Activated naive CD4-positive, alpha-beta T cell treated with anti-CD3 and anti-CD28 coated beads for 36 hours (primary cell): Measurements from ENCODE around the gene SARS1. TPM values are rescaled to one million over a fixed set of nuclear protein-coding genes. Genes with fewer than 3 reads are reported as not detected.
A peak's percentile ranks its signal among the peaks of the same experiment; 100 is the strongest.

Experiments used
- CTCF ChIA-PET: fragments of 350-600 bp; sonication (Branson Sonifier 250); formaldehyde crosslinking; loops from one replicate; lab custom pipeline; 2021; ENCODE audit warnings: antibody characterized with exemption; lab: Charles Lee
- DNase-seq: peaks from one replicate; pipeline ENCODE4 v3.0.0-alpha.2; 2020
- H3K27ac Mint-ChIP-seq: one replicate; pipeline ENCODE4 v1.8.0; 2021; ENCODE audit warnings: mild to moderate bottlenecking, mixed read lengths
- H3K27me3 Mint-ChIP-seq: one replicate; pipeline ENCODE4 v1.8.0; 2021; ENCODE audit warnings: low read depth, mixed read lengths
- H3K36me3 Mint-ChIP-seq: one replicate; pipeline ENCODE4 v1.8.0; 2021; ENCODE audit warnings: low read depth, mixed read lengths
- H3K4me1 Mint-ChIP-seq: one replicate; pipeline ENCODE4 v1.8.0; 2021; ENCODE audit warnings: low read depth, mixed read lengths
- H3K4me3 Mint-ChIP-seq: one replicate; pipeline ENCODE4 v1.8.0; 2021; ENCODE audit warnings: mild to moderate bottlenecking, moderate library complexity, mixed read lengths
- H3K9me3 Mint-ChIP-seq: one replicate; pipeline ENCODE4 v1.8.0; 2021; ENCODE audit warnings: mixed read lengths
- intact Hi-C: fragments of 100-400 bp; cut with micrococcal nuclease; formaldehyde crosslinking; loops from one replicate; pipeline ENCODE4 v1.15.1; 2023
- total RNA-seq, 2 experiments: library from RNA; stranded (reverse); gene quantifications; one replicate each; pipeline ENCODE4 v1.2.3, GENCODE V29; 2021

Gene SARS1
- total RNA-seq, 2 experiments from 2014 or later: 363 TPM

- no peaks in the 10 kb centered on the region for H3K9me3 Mint-ChIP-seq
- no peak for DNase-seq
- peaks cover 4% of the 10 kb centered on the region for H3K4me1 Mint-ChIP-seq
- H3K27me3 Mint-ChIP-seq: no peaks in the 10 kb centered on the region
- H3K36me3 Mint-ChIP-seq: no peaks in the 10 kb centered on the region
- CTCF ChIA-PET: interaction anchor here (0.9 to 2.2 kb wide), 6 partner anchors 8 to 285 kb away, joined by 3 to 5 read pairs (median 3); no protein-coding TSS in a partner anchor
- intact Hi-C loops: loop anchor here (2.0 to 10.0 kb wide), 2 partner anchors 33 to 237 kb away; partner anchors contain the start of gene ATXN7L2
- no peak overlapping the region for H3K27ac Mint-ChIP-seq
- H3K4me3 Mint-ChIP-seq: no peak overlapping the region
Measured at GRCh38 chr1:109247401-109248365, 34.0 kb downstream of the SARS1 start.

- H3K27me3 Mint-ChIP-seq: no peaks in the 10 kb centered on the region
- DNase-seq: no peak
- H3K36me3 Mint-ChIP-seq: no peaks in the 10 kb centered on the region
- H3K4me3 Mint-ChIP-seq: no peak overlapping the region
- no peaks in the 10 kb centered on the region for H3K9me3 Mint-ChIP-seq
- CTCF ChIA-PET: interaction anchor here (0.8 to 1.5 kb wide), 2 partner anchors 9 to 12 kb away, joined by 3 read pairs; no protein-coding TSS in a partner anchor
- intact Hi-C loops: loop anchor here (2.0 to 10.0 kb wide), 2 partner anchors 34 to 236 kb away; partner anchors contain the start of gene ATXN7L2
- no peak overlapping the region for H3K27ac Mint-ChIP-seq
- H3K4me1 Mint-ChIP-seq: peaks cover 3% of the 10 kb centered on the region
Measured at GRCh38 chr1:109248444-109248796, 34.7 kb downstream of the SARS1 start.

GRCh38 chr1:109248797-109249629, 35.3 kb downstream of the SARS1 start, which contains the start of gene CELSR2:
CELSR2 (plus strand) TSS chr1:109249539; CDS start chr1:109250080, 541 bp downstream.
- Mint-ChIP-seq H3K36me3 (no peaks in the 10 kb centered on the region), H3K4me1 (peaks cover 3% of the 10 kb centered on the region), H3K9me3 (no peaks in the 10 kb centered on the region), H3K4me3 (peak within 1 kb of the TSS; percentile 49), H3K27me3 (no peaks in the 10 kb centered on the region), H3K27ac (no peak within 1 kb of the TSS)
- intact Hi-C loops: loop anchor here (1.0 to 10.0 kb wide), 4 partner anchors 9 to 236 kb away; partner anchors contain the start of gene ATXN7L2
- peak; percentile 60 for DNase-seq
- CTCF ChIA-PET: interaction anchor here (0.8 to 2.0 kb wide), 2 partner anchors 12 to 283 kb away, joined by 3 to 5 read pairs; no protein-coding TSS in a partner anchor

GRCh38 chr1:109249654-109250401, 36.1 kb downstream of the SARS1 start:
- H3K27me3 Mint-ChIP-seq: no peaks in the 10 kb centered on the region
- H3K4me1 Mint-ChIP-seq: peaks cover 3% of the 10 kb centered on the region
- no peaks in the 10 kb centered on the region for H3K9me3 Mint-ChIP-seq
- no peaks in the 10 kb centered on the region for H3K36me3 Mint-ChIP-seq
- intact Hi-C loops: loop anchor here (1.0 to 10.0 kb wide), 4 partner anchors 10 to 235 kb away; partner anchors contain the start of gene ATXN7L2
- DNase-seq: no peak
- CTCF ChIA-PET: interaction anchor here (0.8 to 2.0 kb wide), 3 partner anchors 13 to 297 kb away, joined by 3 to 5 read pairs (median 3); no protein-coding TSS in a partner anchor
- peak overlapping the region; percentile 49 for H3K4me3 Mint-ChIP-seq
- no peak overlapping the region for H3K27ac Mint-ChIP-seq

GRCh38 chr1:109250454-109251276, 36.9 kb downstream of the SARS1 start:
- Mint-ChIP-seq H3K9me3 (no peaks in the 10 kb centered on the region), H3K36me3 (no peaks in the 10 kb centered on the region), H3K4me3 (peak overlapping the region; percentile 36), H3K4me1 (peaks cover 5% of the 10 kb centered on the region), H3K27me3 (no peaks in the 10 kb centered on the region), H3K27ac (no peak overlapping the region)
- intact Hi-C loops: no loop called here
- CTCF ChIA-PET: interaction anchor here (0.5 to 2.0 kb wide), 4 partner anchors 12 to 296 kb away, joined by 3 to 5 read pairs (median 3); no protein-coding TSS in a partner anchor
- no peak for DNase-seq

GRCh38 chr1:109251277-109252166, 37.8 kb downstream of the SARS1 start:
- Mint-ChIP-seq H3K36me3 (no peaks in the 10 kb centered on the region), H3K27me3 (no peaks in the 10 kb centered on the region), H3K4me1 (peaks cover 5% of the 10 kb centered on the region), H3K4me3 (no peak overlapping the region), H3K9me3 (no peaks in the 10 kb centered on the region), H3K27ac (no peak overlapping the region)
- DNase-seq: no peak
- intact Hi-C loops: no loop called here
- CTCF ChIA-PET: interaction anchor here (0.5 to 0.7 kb wide), 2 partner anchors 13 to 27 kb away, joined by 3 read pairs; no protein-coding TSS in a partner anchor

GRCh38 chr1:109252167-109252892, 38.6 kb downstream of the SARS1 start:
- H3K9me3 Mint-ChIP-seq: no peaks in the 10 kb centered on the region
- intact Hi-C loops: no loop called here
- no peak overlapping the region for H3K4me3 Mint-ChIP-seq
- peaks cover 5% of the 10 kb centered on the region for H3K4me1 Mint-ChIP-seq
- H3K27ac Mint-ChIP-seq: no peak overlapping the region
- H3K27me3 Mint-ChIP-seq: no peaks in the 10 kb centered on the region
- H3K36me3 Mint-ChIP-seq: no peaks in the 10 kb centered on the region
- CTCF ChIA-PET: no interaction called here
- no peak for DNase-seq

GRCh38 chr1:109252893-109253802, 39.4 kb downstream of the SARS1 start:
- CTCF ChIA-PET: interaction anchor here (0.6 to 1.4 kb wide), 5 partner anchors 13 to 280 kb away, joined by 3 to 5 read pairs (median 3); no protein-coding TSS in a partner anchor
- Mint-ChIP-seq H3K9me3 (no peaks in the 10 kb centered on the region), H3K4me1 (peaks cover 5% of the 10 kb centered on the region), H3K27ac (no peak overlapping the region), H3K36me3 (no peaks in the 10 kb centered on the region), H3K27me3 (no peaks in the 10 kb centered on the region), H3K4me3 (no peak overlapping the region)
- no peak for DNase-seq
- intact Hi-C loops: no loop called here
